ENCODE results near the gene PRF1.
"Not testable (repeated sequence)": the region's sequence is repeated elsewhere in the genome, so short reads cannot be mapped to it uniquely, and the experiment has no call there.

The PRF1 gene

GRCh38 chr10:70617798-70618568 lies 15.4 kb upstream of the PRF1 start:
- peak in 1 of 5 donors; percentile 37 for DNase-seq

DNA sequence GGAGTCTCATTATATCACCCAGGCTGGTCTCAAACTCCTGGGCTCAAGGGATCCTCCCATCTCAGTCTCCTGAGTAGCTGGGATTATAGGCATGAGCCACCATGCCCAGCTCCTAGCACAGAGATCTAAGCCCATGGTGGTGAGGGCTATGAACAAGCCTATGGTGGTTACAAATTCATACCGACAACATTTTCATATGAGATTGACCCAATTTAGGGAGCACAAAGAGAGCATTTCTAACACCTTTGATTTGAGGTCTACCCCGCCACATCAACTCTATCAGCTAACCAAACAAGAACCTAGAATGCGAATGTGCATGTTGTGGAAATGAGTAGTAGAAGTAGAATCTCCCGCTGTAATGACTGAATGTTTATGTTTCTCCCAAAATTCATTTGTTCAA lies 14.2 kb upstream of the PRF1 start:
- DNase-seq, result no peak

GRCh38 chr10:70615784-70616522 lies 13.4 kb upstream of the PRF1 start:
- no peak for DNase-seq

DNA sequence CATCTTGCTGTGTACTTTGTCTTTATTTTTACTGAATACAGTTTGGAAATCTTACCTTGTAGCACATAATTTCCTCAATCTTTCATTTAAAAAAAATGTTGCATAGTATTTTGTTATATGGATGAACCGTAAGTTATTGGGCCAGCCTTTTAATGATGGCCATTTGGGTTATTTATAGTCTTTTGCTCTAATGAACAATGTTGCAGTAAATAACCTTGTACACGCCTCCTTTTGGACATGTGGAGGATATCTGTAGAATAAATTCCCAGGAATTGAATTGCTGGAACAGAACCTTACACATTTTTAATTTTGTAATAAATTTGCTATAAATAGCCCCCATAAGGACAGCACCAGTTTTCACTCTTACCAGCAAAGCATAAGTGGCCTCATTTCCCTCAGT lies 12.7 kb upstream of the PRF1 start:
- DNase-seq, result no peak

DNA sequence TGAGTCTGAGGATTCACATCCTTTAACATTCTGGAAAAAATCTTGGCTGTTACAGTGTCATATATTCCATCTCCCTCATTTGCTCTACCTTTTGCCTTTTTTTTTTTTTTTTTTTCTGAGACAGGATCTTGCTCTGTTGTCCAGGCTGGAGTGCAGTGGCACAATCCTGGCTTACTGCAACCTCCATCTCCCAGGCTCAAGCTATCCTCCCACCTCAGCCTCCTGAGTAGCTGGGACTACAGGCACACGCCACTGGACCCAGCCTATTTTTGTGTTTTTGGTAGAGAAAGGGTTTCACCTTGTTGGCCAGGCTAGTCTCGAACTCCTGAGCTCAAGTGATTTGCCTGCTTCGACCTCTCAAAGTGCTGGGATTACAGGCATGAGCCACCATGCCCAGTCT lies 11.8 kb upstream of the PRF1 start:
- not testable (repeated sequence) for DNase-seq

DNA sequence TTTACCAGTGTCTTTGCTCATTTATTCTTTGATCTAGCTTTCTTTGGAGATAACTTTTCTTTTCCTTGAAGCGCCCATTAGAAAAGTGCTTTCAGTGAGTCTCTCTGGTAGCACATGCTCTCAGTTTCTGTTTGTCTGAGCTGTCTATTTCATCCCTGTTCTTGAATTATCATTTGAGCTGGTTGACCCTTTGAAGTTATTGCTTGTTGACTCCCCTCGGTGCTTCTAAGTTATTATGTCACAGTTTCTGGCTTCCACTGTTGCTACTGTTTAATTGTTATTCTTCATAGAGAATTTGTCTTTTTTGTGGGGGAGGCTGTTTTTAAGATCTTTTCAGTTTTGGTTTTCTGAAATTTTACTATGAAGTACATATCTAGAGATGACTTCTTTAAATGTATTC lies 11.4 kb upstream of the PRF1 start:
- DNase-seq, result no peak

DNA sequence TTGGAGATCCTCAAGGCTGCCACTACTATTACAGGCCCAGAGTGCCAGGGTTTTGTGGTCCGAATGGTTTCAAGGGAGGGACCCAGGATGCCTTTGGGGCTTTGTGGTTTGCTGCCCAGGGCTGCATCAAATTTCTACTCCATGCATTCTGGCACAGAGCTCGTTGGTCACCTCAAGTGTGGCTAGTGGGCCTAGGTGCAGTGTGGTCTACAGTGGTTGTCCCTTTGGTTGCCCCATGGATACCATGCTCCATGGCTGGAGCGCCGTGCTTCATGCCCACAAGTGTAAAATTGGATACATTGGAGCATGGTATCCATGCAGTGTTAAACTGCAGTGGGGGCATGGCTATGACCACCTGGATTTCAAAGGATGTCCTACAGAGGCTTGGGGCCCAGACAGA lies 5.4 kb upstream of the PRF1 start:
- DNase-seq, result no peak

GRCh38 chr10:70605161-70605560 lies 2.6 kb upstream of the PRF1 start:
- no peak for DNase-seq

DNA sequence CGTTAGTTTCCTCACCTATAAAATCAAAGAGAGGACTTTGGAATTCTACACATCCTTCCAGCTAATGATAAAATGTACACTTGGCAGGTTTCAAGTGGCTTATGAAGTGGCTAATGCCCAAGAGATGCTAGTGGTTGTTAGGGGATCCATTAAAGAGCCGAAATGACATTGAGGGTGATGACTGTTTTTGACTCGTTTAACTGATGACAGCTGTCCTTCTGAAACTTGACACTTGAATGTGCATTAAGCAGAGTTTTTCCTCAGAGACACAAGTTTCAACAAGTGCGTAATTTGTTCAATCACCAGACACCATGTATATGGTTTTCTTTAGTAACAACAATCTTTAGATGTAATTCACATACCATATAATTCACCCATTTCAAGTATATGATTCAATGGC lies 1.6 kb upstream of the PRF1 start:
- DNase-seq, result no peak

GRCh38 chr10:70603449-70603801 lies 884 bp upstream of the PRF1 start:
- DNase-seq, result no peak

- no peak for DNase-seq
These were observed 795 bp downstream of the PRF1 start for GRCh38 chr10:70601746-70602145.

GRCh38 chr10:70600512-70601395 lies 1.8 kb downstream of the PRF1 start:
- DNase-seq, result no peak

DNA sequence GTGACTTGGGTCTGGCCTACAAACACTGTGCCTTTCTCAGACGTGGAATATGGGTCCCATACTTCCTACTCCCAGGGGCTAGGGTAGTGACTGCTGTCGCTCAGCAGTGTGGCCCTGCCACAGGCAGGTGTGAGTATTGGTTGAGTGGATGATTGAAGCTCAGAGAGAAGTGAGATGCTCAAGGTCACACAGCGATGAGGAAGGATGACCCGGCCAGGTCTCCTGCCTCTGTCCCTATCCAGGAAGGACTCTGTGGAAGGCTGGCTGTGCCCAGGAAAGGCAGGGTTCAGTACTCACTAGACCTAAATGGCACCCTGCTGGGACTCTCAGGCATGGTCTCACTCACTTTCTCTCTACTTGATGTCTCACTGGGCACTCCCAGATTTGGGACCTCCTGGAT lies 2.8 kb downstream of the PRF1 start:
- no peak for DNase-seq

DNA sequence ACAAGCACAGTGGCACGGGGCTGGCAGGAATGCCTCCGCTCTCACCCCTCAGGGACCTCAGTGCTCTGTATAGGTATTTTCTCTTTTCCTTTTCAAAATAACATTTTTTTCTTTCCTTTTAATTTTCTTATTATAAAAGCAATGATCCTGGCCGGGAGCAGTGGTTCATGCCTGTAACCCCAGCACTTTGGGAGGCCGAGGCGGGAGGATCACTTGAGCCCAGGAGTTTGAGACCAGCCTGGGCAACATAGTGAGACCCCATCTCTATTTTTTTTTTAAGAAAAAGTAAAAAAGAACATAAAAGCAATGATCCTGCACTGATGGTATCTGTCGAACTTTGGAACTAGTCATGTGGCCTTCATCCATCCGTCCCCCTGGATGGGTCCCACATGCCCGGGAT lies 3.2 kb downstream of the PRF1 start:
- DNase-seq, result no peak

DNA sequence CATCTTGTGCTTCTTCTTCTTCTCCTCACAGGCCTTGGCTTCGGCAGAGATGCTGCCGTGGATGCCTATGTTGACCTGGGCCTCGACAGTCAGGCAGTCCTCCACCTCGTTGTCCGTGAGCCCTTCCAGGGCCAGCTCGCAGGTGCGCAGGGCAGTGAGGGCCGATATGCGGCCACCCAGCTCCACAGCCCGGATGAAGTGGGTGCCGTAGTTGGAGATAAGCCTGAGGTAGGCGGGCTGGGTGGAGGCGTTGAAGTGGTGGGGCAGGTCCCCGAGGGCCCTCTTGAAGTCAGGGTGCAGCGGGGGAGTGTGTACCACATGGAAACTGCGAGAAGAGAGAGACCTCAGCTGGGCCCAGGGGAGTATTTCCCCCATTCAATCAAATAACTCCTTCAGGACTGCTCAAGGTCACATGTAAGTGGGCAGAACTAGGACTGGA lies 3.7 kb downstream of the PRF1 start:
- DNase-seq, result no peak

- no peak for DNase-seq
These were observed 4.4 kb downstream of the PRF1 start for GRCh38 chr10:70597856-70598815.

DNA sequence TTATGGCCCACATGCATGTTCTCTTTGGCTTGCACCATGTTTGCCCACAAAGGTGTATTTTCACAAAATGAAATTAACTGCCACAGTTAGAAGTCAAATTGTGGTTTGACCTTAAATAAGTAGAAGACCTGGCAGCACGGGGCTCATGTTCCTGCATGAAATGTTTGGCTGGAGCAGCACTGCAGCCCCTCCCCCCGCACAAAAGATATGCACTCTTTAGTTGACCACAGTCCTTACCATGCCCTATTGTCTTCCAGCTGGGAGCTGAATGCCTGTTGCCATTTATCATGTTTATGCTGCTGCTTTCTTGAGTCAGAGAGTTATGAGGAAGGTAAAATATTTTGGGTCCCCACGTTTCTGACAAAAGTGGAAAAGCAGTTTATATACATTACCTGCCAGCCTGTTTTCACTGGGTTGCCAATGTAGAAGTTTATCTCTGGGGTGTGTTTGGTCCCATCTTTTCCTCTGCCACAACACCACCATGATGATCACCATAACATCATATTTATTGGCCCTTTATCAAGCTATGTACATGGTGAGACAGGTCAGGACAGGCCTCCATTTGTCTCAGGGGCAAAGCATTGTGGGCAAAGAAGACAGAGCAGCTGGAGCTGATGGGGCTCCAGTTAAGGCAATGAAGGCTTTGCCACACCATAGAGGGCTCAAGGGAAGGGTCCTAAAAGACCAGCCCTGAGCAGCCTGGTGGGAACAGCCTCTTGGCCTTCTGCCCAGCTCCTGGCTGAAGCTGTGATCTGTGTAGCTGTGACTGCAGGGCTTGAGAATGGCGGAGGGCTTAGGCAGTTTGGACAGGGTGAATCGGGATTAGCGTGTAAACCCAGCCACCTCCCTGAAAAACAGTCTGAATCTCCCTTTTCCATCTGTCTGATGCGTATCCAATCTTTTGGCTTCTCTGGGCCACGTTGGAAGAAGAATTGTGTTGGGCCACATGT lies 5.4 kb downstream of the PRF1 start:
- DNase-seq, result no peak

DNA sequence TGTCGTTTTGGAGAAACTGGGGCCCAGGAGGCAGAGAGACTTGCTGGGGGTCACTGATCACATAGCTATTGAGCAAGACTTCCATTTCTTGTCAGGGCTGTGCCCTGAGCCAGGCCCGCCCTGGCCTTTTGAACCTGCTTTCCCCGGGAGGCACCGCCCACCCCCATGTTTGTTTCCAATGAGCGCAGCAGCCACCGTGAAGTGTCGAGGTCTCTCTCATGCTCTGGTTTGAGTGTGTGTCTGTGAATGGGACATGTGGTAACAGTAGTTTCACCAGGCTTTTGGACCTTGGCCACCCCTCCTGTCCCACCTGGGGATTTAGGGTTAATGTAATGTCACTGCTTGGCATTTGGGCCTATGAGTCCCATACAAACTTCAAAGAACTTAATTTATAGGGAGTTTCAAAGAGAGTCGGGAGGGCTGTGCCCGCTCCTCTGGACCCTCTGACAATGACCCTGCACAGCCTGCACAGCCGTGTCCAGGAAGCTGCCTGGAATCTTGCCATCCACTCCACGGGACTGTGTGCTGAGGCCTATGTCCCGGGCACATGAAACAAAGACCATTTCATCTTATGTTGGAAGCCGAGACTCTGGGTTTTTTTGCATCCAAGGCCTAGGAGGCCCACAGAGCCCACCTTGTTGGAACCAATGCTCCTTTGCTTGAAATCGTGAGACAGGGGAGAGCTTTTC lies 6.3 kb downstream of the PRF1 start:
- DNase-seq, result no peak

- DNase-seq, result no peak
These were observed 7.0 kb downstream of the PRF1 start for GRCh38 chr10:70595566-70596016.

- no peak for DNase-seq
These were observed 8.4 kb downstream of the PRF1 start for GRCh38 chr10:70594161-70594560.
